ENCODE measurements around the gene POLR2F. TPM values are rescaled to one million over a fixed set of nuclear protein-coding genes. Genes with fewer than 3 reads are reported as not detected.

POLR2F gene
- total RNA-seq (2014; rRNA removed; shearing (Covaris generic)), result 138 and 183 TPM in 2 replicates

DNA sequence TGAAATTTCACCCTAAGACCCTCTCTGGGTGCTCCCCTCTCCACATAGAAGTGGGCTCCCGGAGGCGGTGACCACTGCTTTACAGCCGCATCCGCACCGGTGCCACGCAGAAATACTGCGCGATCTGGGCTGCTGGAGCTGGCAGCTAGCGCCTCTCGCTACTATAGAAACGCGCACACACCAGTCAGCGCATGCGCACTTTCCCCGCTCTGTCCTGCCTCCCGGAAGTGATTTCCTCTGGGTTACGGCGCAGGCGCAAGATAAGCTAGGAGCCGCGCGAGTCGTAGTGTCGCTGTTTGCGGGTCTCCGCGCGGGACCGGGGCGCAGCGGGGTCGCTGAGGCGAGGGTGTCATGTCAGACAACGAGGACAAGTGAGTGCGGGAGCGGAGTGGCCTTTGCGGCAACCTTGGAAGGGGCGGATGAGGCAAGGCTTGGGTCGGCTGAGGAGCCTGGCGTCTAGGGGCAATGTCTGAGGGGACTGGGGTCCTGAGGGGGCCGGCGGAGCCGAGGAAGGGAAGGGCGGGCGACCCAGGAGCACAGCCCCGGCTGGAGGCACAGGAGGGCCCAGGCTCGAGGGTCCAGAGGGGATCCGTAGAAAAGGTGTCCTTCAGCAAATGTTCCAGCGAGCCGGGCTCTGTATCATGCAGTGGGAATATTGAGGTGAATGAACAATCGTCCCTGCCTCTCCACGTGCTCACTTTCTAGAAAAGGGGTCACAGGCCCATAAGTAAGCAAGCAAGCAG lies at the start of gene POLR2F, which contains the start of gene C22orf23:
TSS of gene POLR2F (plus strand) at position 263 of the 743 bp plus-strand sequence. CDS start at position 352, 89 bp downstream.
TSS of gene C22orf23 (minus strand) at position 165 of the 743 bp plus-strand sequence. CDS start 452 bp downstream, outside the sequence.
- DNase-seq (ENCODE audit: low read depth), result peak; percentile 96

DNA sequence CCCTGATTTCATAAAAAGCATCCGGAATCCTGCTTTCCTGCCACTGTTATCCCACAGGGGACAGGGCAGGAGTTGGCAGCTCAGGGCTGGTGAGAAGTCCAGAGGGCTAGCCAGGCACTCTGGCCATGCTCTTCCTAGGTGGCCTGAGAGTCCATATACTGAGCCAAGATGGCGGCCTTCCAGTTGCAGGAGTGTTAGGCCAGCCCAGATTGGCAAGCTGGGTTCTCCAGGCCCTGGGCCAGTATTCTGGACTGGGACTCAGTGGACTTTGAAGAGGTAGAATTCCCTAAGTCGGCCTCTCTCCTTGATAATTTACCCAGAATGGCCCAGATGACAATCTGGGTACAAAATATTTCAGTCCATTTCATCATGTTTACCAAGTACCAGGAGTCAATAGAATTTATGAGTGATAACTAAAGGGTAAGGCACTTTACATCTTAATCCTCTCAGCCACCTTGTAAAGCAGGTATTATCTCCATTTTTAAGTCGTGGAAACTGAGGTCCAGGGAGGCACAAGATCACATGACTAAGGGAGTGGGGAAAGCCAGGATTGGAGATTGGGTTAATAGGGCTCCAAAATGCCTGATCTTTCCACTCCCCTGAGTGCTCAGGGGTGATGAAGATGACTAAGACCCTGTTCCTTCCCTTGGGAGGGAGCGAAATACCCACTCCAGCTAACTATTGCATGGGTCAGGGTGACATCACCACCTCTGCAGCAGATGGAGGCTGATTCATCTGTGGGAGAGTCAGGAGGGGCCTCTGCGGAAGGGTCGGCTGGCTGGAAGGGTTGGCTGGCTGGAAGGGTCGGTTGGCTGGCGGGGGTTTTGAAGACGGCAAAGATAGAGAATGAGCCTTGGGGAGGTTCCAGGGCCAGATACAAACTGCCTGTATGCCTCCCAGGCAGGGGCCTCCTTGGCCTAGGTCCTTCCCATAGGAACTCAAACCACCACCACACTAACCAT lies 48.6 kb upstream of the POLR2F start:
- peak; percentile 98 for DNase-seq (ENCODE audit: low read depth)

GRCh38 chr22:37905534-37906363 lies 47.8 kb upstream of the POLR2F start, which contains the start of gene MICALL1:
Gene MICALL1, plus strand, starts transcription at chr22:37906297. Its CDS starts 126 bp downstream, at chr22:37906423.
- peak; percentile 90 for DNase-seq (ENCODE audit: low read depth)

GRCh38 chr22:37906364-37907008 lies 47.0 kb upstream of the POLR2F start:
- DNase-seq (ENCODE audit: low read depth), result peak; percentile 30

GRCh38 chr22:37907036-37907954 lies 46.2 kb upstream of the POLR2F start:
- peak; percentile 36 for DNase-seq (ENCODE audit: low read depth)

DNA sequence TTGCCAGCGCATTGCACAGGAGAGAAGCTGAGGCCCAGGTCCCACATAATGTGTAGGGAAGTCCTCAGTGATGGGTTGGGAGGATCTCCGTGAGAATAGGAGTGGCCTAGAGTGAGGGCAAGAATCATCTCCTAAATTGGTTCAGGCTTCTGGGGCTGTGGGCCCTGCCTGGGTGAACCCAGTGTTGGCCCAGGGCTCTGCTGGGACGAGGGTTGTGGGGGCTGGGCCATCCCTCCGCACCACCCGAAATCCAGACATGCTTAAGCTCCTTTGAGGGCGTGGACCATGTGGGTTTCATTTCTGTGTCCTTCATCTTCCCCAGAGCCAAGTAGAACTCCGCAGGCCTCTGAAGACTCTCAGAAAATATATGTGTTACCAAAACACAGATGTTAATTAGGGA lies 43.7 kb upstream of the POLR2F start:
- DNase-seq (ENCODE audit: low read depth), result no peak

GRCh38 chr22:37910890-37911672 lies 42.4 kb upstream of the POLR2F start:
- DNase-seq (ENCODE audit: low read depth), result no peak

- DNase-seq (ENCODE audit: low read depth), result no peak
These were observed 41.8 kb upstream of the POLR2F start for GRCh38 chr22:37911697-37912096.

DNA sequence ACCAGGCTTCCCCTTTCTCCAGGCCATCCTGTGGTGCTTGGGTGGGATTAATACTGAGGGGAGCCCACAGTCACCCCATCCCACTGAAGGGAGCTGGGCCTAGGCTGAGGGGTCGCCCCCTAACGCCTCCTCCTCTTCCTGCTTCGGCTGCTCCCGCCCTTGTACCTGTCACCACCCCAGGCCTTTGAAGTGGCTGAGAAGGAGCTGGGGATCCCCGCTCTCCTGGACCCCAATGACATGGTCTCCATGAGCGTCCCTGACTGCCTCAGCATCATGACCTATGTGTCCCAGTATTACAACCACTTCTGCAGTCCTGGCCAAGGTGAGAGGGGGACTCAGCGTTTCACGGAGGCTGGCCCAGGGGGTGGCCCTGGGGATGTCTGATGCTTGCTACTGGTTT lies 41.3 kb upstream of the POLR2F start:
- DNase-seq (ENCODE audit: low read depth), result no peak

DNA sequence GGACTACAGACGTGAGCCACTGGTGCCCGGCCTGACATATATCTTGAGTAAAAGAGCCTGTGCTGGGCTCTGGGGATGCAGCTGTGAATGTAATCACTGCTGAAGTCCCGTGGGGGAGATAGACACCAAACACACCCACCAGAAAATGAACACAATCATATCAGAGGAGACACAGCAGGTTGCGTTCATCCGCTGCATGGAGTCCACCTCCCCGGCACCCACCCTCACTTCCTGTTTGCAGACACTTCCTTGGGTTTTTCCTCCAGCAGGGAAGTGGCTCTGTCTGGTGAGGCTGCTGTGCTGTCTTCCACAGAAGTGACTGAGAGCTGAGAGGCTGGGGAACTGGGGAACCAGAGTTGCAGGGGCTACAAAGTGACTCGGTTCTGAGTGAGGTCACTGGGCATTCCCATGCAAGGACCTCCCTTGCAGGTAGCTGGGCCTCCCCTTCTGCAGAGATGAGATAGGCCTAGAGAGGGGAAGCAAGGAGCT lies 40.2 kb upstream of the POLR2F start:
- no peak for DNase-seq (ENCODE audit: low read depth)

DNA sequence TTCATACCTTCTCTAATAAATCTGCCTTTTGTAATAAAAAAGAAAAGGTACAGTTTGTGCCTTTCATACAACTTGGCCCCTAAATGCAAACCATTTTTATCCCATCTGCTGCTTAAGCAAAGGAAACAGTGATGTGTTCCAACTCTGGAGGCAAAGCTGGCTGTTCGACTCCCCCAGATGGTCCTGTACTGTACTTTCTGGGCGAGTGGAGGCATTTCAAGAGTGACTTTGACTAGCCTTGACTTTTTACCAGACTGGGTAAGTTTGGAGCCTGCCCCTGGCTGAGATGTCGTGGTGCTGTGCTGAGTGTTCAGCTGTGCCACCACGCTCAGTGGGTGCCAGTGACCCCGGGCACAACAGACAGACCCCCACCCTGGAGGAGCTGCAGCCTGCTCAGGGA lies 37.2 kb upstream of the POLR2F start:
- DNase-seq (ENCODE audit: low read depth), result no peak

- DNase-seq (ENCODE audit: low read depth), result no peak
These were observed 35.5 kb upstream of the POLR2F start for GRCh38 chr22:37917874-37918548.

- DNase-seq (ENCODE audit: low read depth), result no peak
These were observed 34.8 kb upstream of the POLR2F start for GRCh38 chr22:37918580-37919270.

- no peak for DNase-seq (ENCODE audit: low read depth)
These were observed 33.4 kb upstream of the POLR2F start for GRCh38 chr22:37920126-37920525.

DNA sequence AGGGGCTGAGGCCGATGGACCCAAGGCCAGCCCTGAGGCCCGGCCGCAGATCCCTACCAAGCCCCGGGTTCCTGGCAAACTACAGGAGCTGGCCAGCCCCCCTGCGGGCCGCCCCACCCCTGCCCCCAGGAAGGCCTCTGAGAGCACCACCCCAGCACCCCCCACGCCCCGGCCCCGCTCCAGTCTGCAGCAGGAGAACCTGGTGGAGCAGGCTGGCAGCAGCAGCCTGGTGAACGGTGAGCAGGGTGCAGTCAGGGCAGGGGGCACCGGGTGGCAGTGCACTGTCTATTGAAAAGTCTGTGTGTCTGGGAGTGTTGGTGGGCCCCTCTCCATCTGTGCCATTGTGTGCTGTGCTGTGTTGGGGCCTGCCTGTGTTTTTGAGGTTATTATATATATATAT lies 31.3 kb upstream of the POLR2F start:
- no peak for DNase-seq (ENCODE audit: low read depth)

DNA sequence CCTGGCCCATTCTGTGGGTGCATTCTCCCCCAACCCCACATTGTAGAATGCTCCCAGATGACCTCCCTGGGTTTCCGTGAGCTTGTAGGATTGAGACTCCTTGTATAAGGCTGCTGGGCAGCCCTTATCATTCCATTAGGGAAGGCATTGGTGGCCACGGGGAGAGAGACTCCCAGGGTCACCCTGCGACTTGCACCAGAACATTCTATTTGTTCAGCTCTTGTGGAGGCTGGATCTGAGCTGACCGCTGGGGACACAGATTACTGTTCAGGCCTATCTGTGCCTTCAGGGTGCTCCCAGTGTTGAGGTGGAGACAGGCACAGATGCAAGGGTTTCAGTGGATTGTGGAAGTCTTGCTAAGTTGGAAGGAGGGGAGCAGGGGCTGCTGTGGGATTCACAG lies 29.6 kb upstream of the POLR2F start:
- no peak for DNase-seq (ENCODE audit: low read depth)

DNA sequence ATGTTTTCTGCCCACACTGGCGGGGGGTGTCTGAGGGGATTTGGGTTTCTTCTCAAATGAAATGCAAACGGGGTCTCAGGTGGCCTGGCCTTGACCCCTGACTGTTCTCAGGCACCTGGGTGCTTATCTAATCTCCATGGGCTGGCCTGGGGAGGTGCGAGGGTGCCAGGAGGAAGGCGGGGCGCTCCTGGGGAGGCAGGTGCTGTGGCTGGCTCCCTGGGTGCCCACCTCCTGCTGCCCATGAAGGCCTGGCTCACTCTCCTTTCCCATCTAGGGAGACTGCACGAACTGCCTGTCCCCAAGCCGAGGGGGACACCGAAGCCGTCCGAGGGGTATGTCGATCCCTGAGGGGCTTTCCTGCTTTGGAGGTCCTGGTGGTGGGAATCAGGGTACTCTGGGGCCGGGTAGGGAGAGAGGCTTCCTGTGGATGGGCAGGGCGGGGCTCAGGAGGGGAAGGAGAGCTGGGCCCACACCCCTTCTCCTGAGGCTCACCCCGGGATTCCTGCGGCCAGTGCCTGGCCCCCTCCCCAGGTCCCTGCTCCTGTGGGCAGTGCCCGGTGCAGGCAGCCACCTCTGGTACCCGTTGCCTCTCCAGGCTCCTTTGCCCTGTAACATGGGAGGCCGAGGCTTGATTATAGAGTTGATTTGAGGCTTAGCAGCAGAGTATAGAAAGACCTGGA lies 29.0 kb upstream of the POLR2F start:
- DNase-seq (ENCODE audit: low read depth), result no peak
